ENCODE measurements around the gene SLC25A27. TPM values are rescaled to one million over a fixed set of nuclear protein-coding genes. Genes with fewer than 3 reads are reported as not detected.

Gene SLC25A27
- polyA plus RNA-seq, 3 donors, result 0.34 to 1.7 TPM; not detected in 1

DNA sequence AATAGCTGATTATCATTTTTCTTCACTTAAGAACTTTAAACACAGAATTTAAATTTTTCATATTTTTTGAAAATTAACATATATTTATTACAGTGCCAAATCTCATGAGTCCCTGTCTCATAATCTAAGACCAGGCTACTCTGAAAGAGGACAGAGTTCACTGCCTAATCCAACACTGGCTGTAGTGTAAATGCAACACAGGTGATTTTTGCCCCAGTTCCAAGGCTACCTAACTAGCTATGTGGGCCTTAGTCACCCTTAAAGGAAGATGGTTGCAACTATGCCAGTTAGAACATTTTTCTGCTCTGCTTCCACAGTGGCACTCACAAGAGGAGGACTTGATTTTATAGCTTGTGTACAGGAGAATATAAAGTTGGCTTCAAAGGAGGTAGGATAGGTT lies 4.9 kb downstream of the SLC25A27 start:
- TF ChIP-seq CTCF (IDR thresholded peaks at IDR 0.05), result no peak
- Histone ChIP-seq H3K9me3 (replicated peaks in 1 of 2; ENCODE audit: control insufficient read depth in 1 of 2, insufficient read depth in 1 of 2, low read length in 2 of 2) (no peaks in the 10 kb centered on the region), H3K36me3 (replicated peaks in 1 of 2; ENCODE audit: control insufficient read depth in 1 of 2, insufficient read depth in 2 of 2, low read length in 2 of 2) (no peaks in the 10 kb centered on the region), H3K4me1 (ENCODE audit: control insufficient read depth in 1 of 2, insufficient read depth in 2 of 2, low read length in 2 of 2) (peaks cover 5 to 10% of the 10 kb centered on the region in 2 donors), H3K79me2 (ENCODE audit: insufficient read depth, low read length) (no peaks in the 10 kb centered on the region), H3K4me2 (replicated peaks; ENCODE audit: extremely low read depth, low read length, poor library complexity, severe bottlenecking) (no peak overlapping the region), H3K9ac (ENCODE audit: insufficient read depth, low read length, poor library complexity, severe bottlenecking) (no peak overlapping the region), H3K27ac (ENCODE audit: low read depth in 1 of 2, low read length in 2 of 2) (no peak overlapping the region), H3K27me3 (ENCODE audit: control insufficient read depth in 2 of 2, insufficient read depth in 2 of 2, low read length in 2 of 2) (peaks cover 13 to 25% of the 10 kb centered on the region in 2 donors), H4K20me1 (ENCODE audit: insufficient read depth, low read length) (no peaks in the 10 kb centered on the region), H2AFZ (ENCODE audit: insufficient read depth, low read depth, low read length, poor library complexity, severe bottlenecking) (no peak overlapping the region), H3K4me3 (replicated peaks in 1 of 3; ENCODE audit: low read depth in 2 of 3, low read length in 3 of 3) (no peak overlapping the region)
- Mint-ChIP-seq H3K4me1 (peaks cover 6% of the 10 kb centered on the region), H3K4me3 (no peak overlapping the region), H3K36me3 (peaks cover 0 to 4% of the 10 kb centered on the region in 2 donors), H3K9me3 (no peaks in the 10 kb centered on the region), H3K27me3 (ENCODE audit: low read depth in 3 of 3) (peaks cover 16 to 31% (median 22%) of the 10 kb centered on the region in 3 donors), H3K27ac (no peak overlapping the region)
- no peak for DNase-seq
- intact Hi-C loops (cut with micrococcal nuclease), result no loop called here

DNA sequence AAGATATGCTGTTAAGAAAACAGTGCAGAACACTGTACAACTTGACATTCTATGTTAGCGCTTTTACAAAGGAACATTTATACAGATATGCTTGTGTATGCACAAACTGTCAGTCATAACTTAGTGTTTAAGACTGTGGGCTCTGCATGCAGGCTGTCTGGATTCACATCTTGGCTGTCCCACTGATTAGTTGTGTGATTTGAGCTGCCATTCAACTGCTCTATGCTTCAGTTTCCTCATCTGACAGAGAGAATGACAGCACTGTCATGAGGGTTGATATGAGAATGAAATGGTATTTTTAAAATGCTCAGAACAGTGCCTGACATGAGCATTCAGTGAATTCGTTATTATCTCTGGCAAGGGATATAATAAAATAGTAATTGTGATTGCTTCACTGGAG lies 8.7 kb downstream of the SLC25A27 start:
- Histone ChIP-seq H3K9ac (ENCODE audit: insufficient read depth, low read length, poor library complexity, severe bottlenecking) (no peak overlapping the region), H3K27me3 (ENCODE audit: control insufficient read depth in 2 of 2, insufficient read depth in 2 of 2, low read length in 2 of 2) (no peaks in the 10 kb centered on the region), H4K20me1 (ENCODE audit: insufficient read depth, low read length) (no peaks in the 10 kb centered on the region), H2AFZ (ENCODE audit: insufficient read depth, low read depth, low read length, poor library complexity, severe bottlenecking) (no peak overlapping the region), H3K4me3 (replicated peaks in 1 of 3; ENCODE audit: low read depth in 2 of 3, low read length in 3 of 3) (no peak overlapping the region), H3K36me3 (replicated peaks in 1 of 2; ENCODE audit: control insufficient read depth in 1 of 2, insufficient read depth in 2 of 2, low read length in 2 of 2) (no peaks in the 10 kb centered on the region), H3K27ac (ENCODE audit: low read depth in 1 of 2, low read length in 2 of 2) (no peak overlapping the region), H3K79me2 (ENCODE audit: insufficient read depth, low read length) (no peaks in the 10 kb centered on the region), H3K4me1 (ENCODE audit: control insufficient read depth in 1 of 2, insufficient read depth in 2 of 2, low read length in 2 of 2) (no peaks in the 10 kb centered on the region), H3K4me2 (replicated peaks; ENCODE audit: extremely low read depth, low read length, poor library complexity, severe bottlenecking) (no peak overlapping the region), H3K9me3 (replicated peaks in 1 of 2; ENCODE audit: control insufficient read depth in 1 of 2, insufficient read depth in 1 of 2, low read length in 2 of 2) (no peaks in the 10 kb centered on the region)
- DNase-seq, result no peak
- intact Hi-C loops (cut with micrococcal nuclease), result no loop called here
- Mint-ChIP-seq H3K36me3 (no peaks in the 10 kb centered on the region), H3K27ac (no peak overlapping the region), H3K9me3 (no peaks in the 10 kb centered on the region), H3K4me1 (no peaks in the 10 kb centered on the region), H3K27me3 (ENCODE audit: low read depth in 3 of 3) (peaks cover 0 to 2% (median 0%) of the 10 kb centered on the region in 3 donors), H3K4me3 (no peak overlapping the region)
- WGBS (ENCODE audit: insufficient coverage), result 100% methylated on average over 1 of the region's 2 CpGs
- TF ChIP-seq CTCF (IDR thresholded peaks at IDR 0.05), result no peak

All from CD14-positive monocyte (primary cell).